HG02571 (cell line): ENCODE measurements around the gene PAPPA.

Source experiments
- ATAC-seq: cut with Tn5 transposase; IDR thresholded peaks from one replicate; pipeline ENCODE4 v1.9.1; 2021; ENCODE audit warnings: mild to moderate bottlenecking, moderate library complexity; ENCODE audit not compliant: unreplicated experiment

Gene PAPPA

GRCh38 chr9:116336133-116336862, 182.7 kb downstream of the PAPPA start:
- no peak for ATAC-seq

GRCh38 chr9:116337015-116337414, 183.4 kb downstream of the PAPPA start:
- no peak for ATAC-seq

- no peak for ATAC-seq
Observed at GRCh38 chr9:116340270-116340669, 186.7 kb downstream of the PAPPA start.

DNA sequence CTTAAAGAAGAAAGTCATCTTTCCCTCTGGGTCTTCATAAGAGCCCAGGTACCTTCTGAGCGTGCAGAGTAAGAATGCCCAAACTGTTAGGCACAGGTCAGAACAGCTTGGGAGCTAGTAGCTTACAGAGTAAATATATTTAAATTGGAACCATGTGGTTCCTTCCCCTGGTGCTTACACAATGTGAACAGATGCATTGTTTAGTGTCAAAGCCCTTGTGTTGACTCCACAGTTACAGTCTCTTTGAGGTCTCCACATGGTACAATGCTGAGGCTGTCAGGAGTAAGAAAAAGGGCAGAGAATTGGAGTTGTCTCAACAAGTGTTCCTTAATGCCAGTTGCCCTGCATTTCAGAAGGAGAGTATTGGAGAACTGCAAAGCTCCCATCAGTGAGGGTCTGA, 188.5 kb downstream of the PAPPA start:
- ATAC-seq: no peak

GRCh38 chr9:116342941-116343340, 189.3 kb downstream of the PAPPA start:
- ATAC-seq: no peak

DNA sequence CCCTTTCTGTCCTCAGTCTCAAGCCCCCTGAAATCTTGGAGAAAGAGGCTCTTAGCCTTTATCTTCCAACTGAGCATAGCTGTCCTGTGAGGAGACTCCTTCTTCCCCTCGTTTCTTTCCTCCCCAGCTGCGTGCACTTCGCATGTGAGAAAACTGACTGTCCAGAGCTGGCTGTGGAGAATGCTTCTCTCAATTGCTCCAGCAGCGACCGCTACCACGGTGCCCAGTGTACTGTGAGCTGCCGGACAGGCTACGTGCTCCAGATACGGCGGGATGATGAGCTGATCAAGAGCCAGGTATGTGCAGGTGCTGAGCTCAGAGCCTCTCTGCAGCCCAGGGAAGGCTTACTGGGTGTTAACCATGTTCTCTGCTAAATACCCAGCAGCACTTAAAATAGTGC, 190.8 kb downstream of the PAPPA start:
- no peak for ATAC-seq

DNA sequence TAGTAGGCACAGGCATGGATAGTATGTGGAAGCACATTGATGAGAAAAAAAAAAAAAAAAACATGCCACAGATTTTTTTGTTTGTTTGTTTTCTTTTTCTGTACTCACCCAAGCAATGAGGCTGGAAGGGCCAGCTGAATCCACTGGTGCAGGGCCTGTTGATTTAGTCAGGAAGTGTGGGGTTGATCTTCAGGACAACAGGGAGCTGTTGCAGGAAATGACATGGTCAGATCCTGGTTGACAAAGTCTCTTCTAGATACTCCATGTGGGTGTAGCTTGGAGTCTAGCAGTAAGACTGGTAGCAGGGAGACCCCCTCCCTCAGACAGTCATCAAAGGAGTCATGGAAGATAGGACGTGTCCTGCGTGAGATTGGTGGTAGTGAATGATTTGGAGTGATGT, 191.8 kb downstream of the PAPPA start:
- no peak for ATAC-seq

DNA sequence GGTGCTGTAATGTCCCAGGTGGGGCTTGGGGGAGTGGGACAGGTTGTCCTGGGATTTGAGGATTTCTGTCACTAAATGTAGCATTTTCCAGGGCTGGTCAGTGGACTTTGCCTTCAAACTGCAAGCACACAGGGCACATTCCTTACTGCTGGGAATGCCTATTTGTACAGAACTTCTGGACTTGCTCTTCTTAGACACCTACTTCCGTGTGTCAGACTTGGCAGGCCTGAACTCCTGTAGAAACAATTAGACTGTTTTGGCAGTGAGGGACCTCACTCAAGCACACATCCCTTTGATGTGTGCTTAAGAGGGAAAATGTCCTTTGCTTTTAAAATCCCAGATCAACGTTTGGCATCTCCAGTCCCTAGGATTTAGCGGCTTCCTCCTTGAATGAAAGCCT, 192.2 kb downstream of the PAPPA start:
- ATAC-seq: no peak

DNA sequence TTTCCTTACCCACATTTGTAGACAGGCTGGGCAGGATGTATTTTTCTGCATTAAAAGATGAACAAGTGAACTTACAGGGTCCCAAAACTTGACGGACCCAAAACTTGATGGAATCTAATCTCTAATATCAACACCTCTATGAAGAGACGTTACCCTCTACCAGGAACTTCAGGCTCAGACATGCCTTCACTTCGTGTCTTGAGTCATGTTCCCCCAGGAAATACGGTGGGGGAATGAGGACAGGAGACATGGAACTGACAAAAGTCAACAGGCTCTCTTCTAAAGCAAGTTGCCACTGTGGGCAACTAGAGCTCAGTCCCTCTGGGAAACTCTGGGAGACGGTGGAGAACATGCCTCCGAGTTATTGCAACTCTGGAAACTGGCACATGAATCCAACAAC, 196.1 kb downstream of the PAPPA start:
- no peak for ATAC-seq

GRCh38 chr9:116350213-116350612, 196.6 kb downstream of the PAPPA start:
- no peak for ATAC-seq

GRCh38 chr9:116352958-116353357, 199.4 kb downstream of the PAPPA start:
- ATAC-seq: no peak

- no peak for ATAC-seq
Observed at GRCh38 chr9:116355153-116355921, 201.7 kb downstream of the PAPPA start.

GRCh38 chr9:116358251-116358650, 204.7 kb downstream of the PAPPA start:
- ATAC-seq: no peak

DNA sequence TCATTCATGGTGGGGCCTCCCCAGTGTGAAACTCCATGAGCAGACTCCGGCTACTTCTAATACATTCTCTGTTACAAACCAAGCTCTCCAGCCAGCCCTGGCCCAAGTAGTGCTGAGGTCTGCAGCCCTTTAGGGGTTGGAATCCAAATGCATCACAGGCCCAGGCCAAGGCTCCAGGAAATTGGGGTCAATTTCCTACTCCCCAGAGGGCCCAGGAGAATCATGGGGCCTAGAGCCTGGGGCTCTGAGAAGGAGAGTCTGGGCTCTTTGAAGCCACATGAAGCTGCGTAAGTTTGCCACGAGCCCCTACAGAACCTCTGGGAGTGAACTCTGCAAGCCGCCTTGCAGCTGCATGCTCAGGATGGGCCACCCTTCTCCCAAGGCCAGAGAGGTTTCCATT, 206.4 kb downstream of the PAPPA start:
- no peak for ATAC-seq

GRCh38 chr9:116360989-116361388, 207.4 kb downstream of the PAPPA start:
- ATAC-seq: no peak

DNA sequence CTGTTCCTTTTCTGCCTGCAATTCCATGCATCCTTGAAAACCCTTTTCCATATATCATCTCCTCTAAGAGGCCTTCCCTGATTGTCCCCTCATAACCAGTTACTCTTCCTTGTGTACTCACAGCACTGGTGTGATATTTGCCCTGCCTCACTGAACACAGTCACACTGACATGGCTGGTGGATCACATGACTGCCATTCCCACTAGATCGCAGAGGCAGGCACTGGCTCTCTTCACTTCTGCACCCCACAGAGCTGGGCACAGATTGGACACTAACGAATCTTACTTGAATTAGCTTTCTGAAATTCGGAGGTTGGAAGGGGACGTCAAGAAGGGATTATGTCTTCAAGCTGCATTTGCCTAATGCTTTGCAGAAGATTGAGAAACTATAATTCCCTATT, 208.0 kb downstream of the PAPPA start:
- ATAC-seq: no peak

- ATAC-seq: no peak
Observed at GRCh38 chr9:116362493-116362892, 208.9 kb downstream of the PAPPA start.

DNA sequence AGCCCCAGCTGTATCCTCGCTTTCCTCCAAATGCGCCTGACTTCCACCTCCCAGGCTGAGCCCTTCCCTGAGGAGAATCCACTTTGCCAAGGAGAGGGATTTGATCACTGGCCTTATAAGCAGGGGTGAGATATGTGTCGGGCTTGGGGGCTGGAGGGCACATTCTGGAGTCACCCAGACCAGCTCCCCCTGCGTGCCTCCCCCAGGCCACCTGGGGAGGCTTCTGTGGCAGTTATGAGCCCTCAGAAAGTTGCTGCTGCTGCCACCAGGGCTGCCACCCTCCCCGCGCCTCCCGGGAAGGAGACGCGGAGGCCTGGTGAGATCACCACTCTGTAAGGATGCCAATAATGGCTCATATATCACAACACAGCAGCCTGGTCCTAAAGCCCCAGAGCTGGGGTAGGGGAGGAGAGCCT, 211.5 kb downstream of the PAPPA start:
- no peak for ATAC-seq

- no peak for ATAC-seq
Observed at GRCh38 chr9:116366241-116366640, 212.7 kb downstream of the PAPPA start.

- ATAC-seq: no peak
Observed at GRCh38 chr9:116368680-116369079, 215.1 kb downstream of the PAPPA start.

- no peak for ATAC-seq
Observed at GRCh38 chr9:116369706-116370105, 216.1 kb downstream of the PAPPA start.

DNA sequence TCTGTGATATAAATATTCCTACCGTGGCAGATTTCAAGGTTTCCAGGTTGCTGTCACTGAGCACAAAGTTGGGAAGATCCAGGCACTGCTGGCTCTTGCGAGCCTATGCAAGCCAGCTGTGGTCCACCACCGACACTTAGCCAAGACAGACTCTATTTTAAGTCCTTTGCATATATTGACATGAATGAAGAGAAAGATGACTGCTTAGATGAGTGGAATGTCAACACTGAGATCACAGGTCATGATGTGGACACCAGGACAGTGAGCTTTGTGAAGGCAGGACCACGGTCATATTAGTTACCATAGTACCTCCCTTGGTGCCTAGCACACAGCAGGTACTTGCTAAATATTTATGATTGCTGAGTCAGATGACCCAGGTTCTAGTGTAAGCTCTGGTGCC, 217.0 kb downstream of the PAPPA start:
- ATAC-seq: no peak
